K562 (cell line): ENCODE measurements around the gene CYP2W1.

Experiments used
- CBFB ChIP-seq: sonication (generic); formaldehyde crosslinking; IDR thresholded peaks from 2 replicates; pipeline ENCODE4 v1.4.0; 2020; ENCODE audit warnings: mild to moderate bottlenecking, missing genetic modification reagents
- EZH2 ChIP-seq: IDR thresholded peaks from 2 replicates; pipeline ENCODE4 v1.6.1; 2012; ENCODE audit warnings: low read depth, mild to moderate bottlenecking, inconsistent platforms, low read length, borderline replicate concordance
- JUNB ChIP-seq: fragments of 450-650 bp; formaldehyde crosslinking; conservative IDR thresholded peaks from 2 replicates; pipeline ENCODE4 v1.4.0; 2020; ENCODE audit warnings: mild to moderate bottlenecking
- MEF2A ChIP-seq: IDR thresholded peaks from 2 replicates; pipeline ENCODE4 v1.6.1; 2011; ENCODE audit warnings: low read depth, mild to moderate bottlenecking, low read length, moderate library complexity; ENCODE audit not compliant: control insufficient read depth
- SRF ChIP-seq, 2 experiments: fragments of 250-450, 450-650 bp in 1 of 2; sonication (Bioruptor Pico) in 1 of 2; sonication (generic) in 1 of 2; formaldehyde crosslinking; IDR thresholded peaks; 2 replicates each; pipeline versions ENCODE4 v1.5.0 to v1.5.1; 2020 to 2022; ENCODE audit warnings: mild to moderate bottlenecking in 1 of 2, missing genetic modification reagents in 1 of 2
- TEAD4 ChIP-seq, 2 experiments: sonication (generic) in 1 of 2; formaldehyde crosslinking in 1 of 2; IDR thresholded peaks; 2 replicates each; pipeline versions ENCODE4 v1.6.1 to v1.8.0; 2012 to 2022; ENCODE audit warnings: borderline replicate concordance in 1 of 2, inconsistent platforms in 1 of 2, low read length in 1 of 2, mild to moderate bottlenecking in 1 of 2, missing genetic modification reagents in 1 of 2
- YY1 ChIP-seq, 3 experiments: IDR thresholded peaks; 2 replicates each; pipeline ENCODE4 v1.6.1; 2011; ENCODE audit warnings: low read length in 2 of 3, mild to moderate bottlenecking in 2 of 3, moderate library complexity in 2 of 3, borderline replicate concordance in 1 of 3, control low read depth in 1 of 3, low read depth in 1 of 3; ENCODE audit not compliant: insufficient read depth in 3 of 3, insufficient replicate concordance in 2 of 3, control insufficient read depth in 1 of 3, insufficient read length in 1 of 3; ENCODE audit errors: extremely low read depth in 1 of 3
- ZBTB8A ChIP-seq: fragments of 450-650 bp; IDR thresholded peaks from 2 replicates; pipeline ENCODE4 v1.6.1; 2018; ENCODE audit warnings: mild to moderate bottlenecking, moderate library complexity; ENCODE audit not compliant: partially characterized antibody
- ZNF274 ChIP-seq: IDR thresholded peaks from 2 replicates; pipeline ENCODE4 v1.6.1; 2011; ENCODE audit warnings: low read depth, mild to moderate bottlenecking, low read length, moderate library complexity, borderline replicate concordance
- TF ChIP-seq, protein P1 (sequence below): IDR thresholded peaks from 2 replicates; pipeline ENCODE4 v1.6.1; 2012; ENCODE audit warnings: low read depth, low read length, improper control_type of control experiment, borderline replicate concordance

DNA sequence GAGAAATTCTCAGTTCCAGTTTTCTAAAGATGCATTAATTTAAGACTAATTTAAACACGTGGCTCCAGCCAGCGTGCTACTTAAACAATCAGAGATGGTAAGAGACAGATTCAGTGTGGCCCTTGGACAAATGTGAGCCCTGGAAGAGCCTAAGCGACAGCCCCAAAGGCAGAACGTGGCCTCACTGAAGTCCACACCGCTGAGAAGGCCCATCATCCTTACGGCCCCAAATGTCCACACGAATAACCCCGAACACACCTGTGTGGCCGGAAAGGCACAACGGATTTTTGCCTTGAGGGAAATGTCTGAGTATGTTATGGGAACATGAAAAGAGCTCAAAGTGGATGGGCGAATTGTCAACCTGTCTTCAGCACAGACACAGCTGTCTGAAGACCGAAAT lies 10.9 kb upstream of the CYP2W1 start:
- TF ChIP-seq CBFB (no peak), JUNB (CRISPR knock-in tag) (no peak), YY1 (IDR thresholded peaks at IDR 0.05; ENCODE audit: borderline replicate concordance in 1 of 3, control insufficient read depth in 1 of 3, extremely low read depth in 1 of 3, insufficient read depth in 3 of 3, insufficient read length in 1 of 3, insufficient replicate concordance in 2 of 3, low read depth in 1 of 3, low read length in 2 of 3) (no peak), EZH2 (no peak), MEF2A (no peak), TEAD4 (IDR thresholded peaks at IDR 0.05; ENCODE audit: low read length) (no peak), TEAD4 (CRISPR knock-in tag; IDR thresholded peaks at IDR 0.05; ENCODE audit: borderline replicate concordance) (no peak), ZBTB8A (no peak), ZNF274 (no peak), SRF (CRISPR knock-in tag; IDR thresholded peaks at IDR 0.05) (no peak)
- TF ChIP-seq, protein P1, sequence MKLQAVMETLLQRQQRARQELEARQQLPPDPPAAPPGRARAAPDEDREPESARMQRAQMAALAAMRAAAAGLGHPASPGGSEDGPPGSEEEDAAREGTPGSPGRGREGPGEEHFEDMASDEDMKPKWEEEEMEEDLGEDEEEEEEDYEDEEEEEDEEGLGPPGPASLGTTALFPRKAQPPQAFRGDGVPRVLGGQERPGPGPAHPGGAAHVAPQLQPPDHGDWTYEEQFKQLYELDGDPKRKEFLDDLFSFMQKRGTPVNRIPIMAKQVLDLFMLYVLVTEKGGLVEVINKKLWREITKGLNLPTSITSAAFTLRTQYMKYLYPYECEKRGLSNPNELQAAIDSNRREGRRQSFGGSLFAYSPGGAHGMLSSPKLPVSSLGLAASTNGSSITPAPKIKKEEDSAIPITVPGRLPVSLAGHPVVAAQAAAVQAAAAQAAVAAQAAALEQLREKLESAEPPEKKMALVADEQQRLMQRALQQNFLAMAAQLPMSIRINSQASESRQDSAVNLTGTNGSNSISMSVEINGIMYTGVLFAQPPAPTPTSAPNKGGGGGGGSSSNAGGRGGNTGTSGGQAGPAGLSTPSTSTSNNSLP: no peak
